Measurements from ENCODE around the gene RASGRP2.

Gene RASGRP2

GRCh38 chr11:64686466-64687170, 57.3 kb downstream of the RASGRP2 start:
- CTCF ChIA-PET = interaction anchor here (1.0 to 4.3 kb wide), 8 partner anchors 8 to 34 kb away, joined by 3 to 48 read pairs (median 8); no protein-coding TSS in a partner anchor
- WGBS (ENCODE audit: insufficient coverage) = 76% methylated on average over 6 of the region's 9 CpGs
- H3K9me3 ChIP-seq (ENCODE audit: control extremely low read depth in 1 of 5, control insufficient read depth in 4 of 5, insufficient read depth in 2 of 5, low read depth in 1 of 5, low read length in 4 of 5) = no peaks in the 10 kb centered on the region
- H3K36me3 ChIP-seq (ENCODE audit: control insufficient read depth in 4 of 4, insufficient read depth in 4 of 4, low read length in 3 of 4) = no peaks in the 10 kb centered on the region
- H3K27me3 ChIP-seq (replicated peaks in 2 of 5; ENCODE audit: control insufficient read depth in 4 of 5, insufficient read depth in 5 of 5, low read length in 4 of 5) = no peaks in the 10 kb centered on the region
- peak in 2 of 3 donors; percentile 20 to 26 for DNase-seq
- POLR2A ChIA-PET = no interaction called here
- peaks cover 0 to 50% (median 33%) of the 10 kb centered on the region in 4 experiments for H3K4me1 ChIP-seq (ENCODE audit: control extremely low read depth in 1 of 4, control insufficient read depth in 4 of 4, insufficient read depth in 4 of 4, low read length in 3 of 4)
- H3K4me3 ChIP-seq (ENCODE audit: control insufficient read depth in 1 of 7, extremely low read depth in 1 of 7, insufficient read depth in 4 of 7, low read depth in 2 of 7, low read length in 6 of 7) = peak overlapping the region in 1 of 7 experiments; percentile 25
- no peak overlapping the region for H3K27ac ChIP-seq (ENCODE audit: insufficient read depth in 1 of 2, low read depth in 1 of 2, low read length in 2 of 2, poor library complexity in 1 of 2, severe bottlenecking in 2 of 2)

GRCh38 chr11:64685536-64685935, 58.4 kb downstream of the RASGRP2 start:
- H3K27me3 ChIP-seq (replicated peaks in 2 of 5; ENCODE audit: control insufficient read depth in 4 of 5, insufficient read depth in 5 of 5, low read length in 4 of 5) = no peaks in the 10 kb centered on the region
- no peaks in the 10 kb centered on the region for H3K36me3 ChIP-seq (ENCODE audit: control insufficient read depth in 4 of 4, insufficient read depth in 4 of 4, low read length in 3 of 4)
- H3K27ac ChIP-seq (ENCODE audit: insufficient read depth in 1 of 2, low read depth in 1 of 2, low read length in 2 of 2, poor library complexity in 1 of 2, severe bottlenecking in 2 of 2) = no peak overlapping the region
- POLR2A ChIA-PET = no interaction called here
- WGBS (ENCODE audit: insufficient coverage) = 96% methylated on average over 18 of the region's 18 CpGs
- no peak overlapping the region for H3K4me3 ChIP-seq (ENCODE audit: control insufficient read depth in 1 of 7, extremely low read depth in 1 of 7, insufficient read depth in 4 of 7, low read depth in 2 of 7, low read length in 6 of 7)
- peaks cover 0 to 44% (median 28%) of the 10 kb centered on the region in 4 experiments for H3K4me1 ChIP-seq (ENCODE audit: control extremely low read depth in 1 of 4, control insufficient read depth in 4 of 4, insufficient read depth in 4 of 4, low read length in 3 of 4)
- H3K9me3 ChIP-seq (ENCODE audit: control extremely low read depth in 1 of 5, control insufficient read depth in 4 of 5, insufficient read depth in 2 of 5, low read depth in 1 of 5, low read length in 4 of 5) = no peaks in the 10 kb centered on the region
- CTCF ChIA-PET = interaction anchor here (1.3 to 4.0 kb wide), 5 partner anchors 11 to 35 kb away, joined by 3 to 28 read pairs (median 4); no protein-coding TSS in a partner anchor
- no peak for DNase-seq

GRCh38 chr11:64684357-64684756, 59.6 kb downstream of the RASGRP2 start:
- ChIA-PET CTCF (interaction anchor here (0.7 to 4.0 kb wide), 3 partner anchors 9 to 22 kb away, joined by 3 to 28 read pairs (median 4); no protein-coding TSS in a partner anchor), POLR2A (no interaction called here)
- H3K9me3 ChIP-seq (ENCODE audit: control extremely low read depth in 1 of 5, control insufficient read depth in 4 of 5, insufficient read depth in 2 of 5, low read depth in 1 of 5, low read length in 4 of 5) = no peaks in the 10 kb centered on the region
- peaks cover 0 to 38% (median 21%) of the 10 kb centered on the region in 4 experiments for H3K4me1 ChIP-seq (ENCODE audit: control extremely low read depth in 1 of 4, control insufficient read depth in 4 of 4, insufficient read depth in 4 of 4, low read length in 3 of 4)
- H3K27ac ChIP-seq (ENCODE audit: insufficient read depth in 1 of 2, low read depth in 1 of 2, low read length in 2 of 2, poor library complexity in 1 of 2, severe bottlenecking in 2 of 2) = no peak overlapping the region
- WGBS (ENCODE audit: insufficient coverage) = 84% methylated on average over 8 of the region's 8 CpGs
- no peaks in the 10 kb centered on the region for H3K36me3 ChIP-seq (ENCODE audit: control insufficient read depth in 4 of 4, insufficient read depth in 4 of 4, low read length in 3 of 4)
- H3K4me3 ChIP-seq (ENCODE audit: control insufficient read depth in 1 of 7, extremely low read depth in 1 of 7, insufficient read depth in 4 of 7, low read depth in 2 of 7, low read length in 6 of 7) = no peak overlapping the region
- no peak for DNase-seq
- no peaks in the 10 kb centered on the region for H3K27me3 ChIP-seq (replicated peaks in 2 of 5; ENCODE audit: control insufficient read depth in 4 of 5, insufficient read depth in 5 of 5, low read length in 4 of 5)

DNA sequence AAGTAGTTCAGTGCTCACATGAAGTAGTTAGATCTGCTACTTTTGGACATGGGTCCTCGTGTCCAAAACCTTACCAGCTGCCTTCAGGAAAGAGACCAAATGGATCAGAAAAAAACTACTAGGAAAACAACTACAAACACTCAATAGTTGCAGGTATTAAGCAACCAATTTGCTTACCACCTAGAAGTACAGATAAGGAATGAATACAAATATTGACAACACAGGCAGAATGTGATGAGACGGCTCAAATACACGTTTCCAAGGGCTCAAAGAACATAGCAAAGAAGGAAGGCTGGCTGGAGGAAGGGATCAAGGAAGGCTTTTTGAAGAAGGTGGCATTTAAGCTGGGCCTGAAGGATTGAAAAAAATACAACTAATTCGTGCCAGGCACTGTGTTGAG, 62.8 kb downstream of the RASGRP2 start:
- ChIA-PET CTCF (interaction anchor here (0.8 to 1.4 kb wide), 3 partner anchors 9 to 326 kb away, joined by 3 to 4 read pairs (median 3); no protein-coding TSS in a partner anchor), POLR2A (no interaction called here)
- Histone ChIP-seq H3K4me3 (ENCODE audit: control insufficient read depth in 1 of 7, extremely low read depth in 1 of 7, insufficient read depth in 4 of 7, low read depth in 2 of 7, low read length in 6 of 7) (no peak overlapping the region), H3K27ac (ENCODE audit: insufficient read depth in 1 of 2, low read depth in 1 of 2, low read length in 2 of 2, poor library complexity in 1 of 2, severe bottlenecking in 2 of 2) (no peak overlapping the region), H3K27me3 (replicated peaks in 2 of 5; ENCODE audit: control insufficient read depth in 4 of 5, insufficient read depth in 5 of 5, low read length in 4 of 5) (peaks cover 0 to 1% (median 0%) of the 10 kb centered on the region in 5 experiments), H3K4me1 (ENCODE audit: control extremely low read depth in 1 of 4, control insufficient read depth in 4 of 4, insufficient read depth in 4 of 4, low read length in 3 of 4) (peaks cover 0 to 13% (median 6%) of the 10 kb centered on the region in 4 experiments), H3K36me3 (ENCODE audit: control insufficient read depth in 4 of 4, insufficient read depth in 4 of 4, low read length in 3 of 4) (no peaks in the 10 kb centered on the region), H3K9me3 (ENCODE audit: control extremely low read depth in 1 of 5, control insufficient read depth in 4 of 5, insufficient read depth in 2 of 5, low read depth in 1 of 5, low read length in 4 of 5) (no peaks in the 10 kb centered on the region)
- WGBS (ENCODE audit: insufficient coverage) = 100% methylated on average over 3 of the region's 4 CpGs
- DNase-seq = no peak

DNA sequence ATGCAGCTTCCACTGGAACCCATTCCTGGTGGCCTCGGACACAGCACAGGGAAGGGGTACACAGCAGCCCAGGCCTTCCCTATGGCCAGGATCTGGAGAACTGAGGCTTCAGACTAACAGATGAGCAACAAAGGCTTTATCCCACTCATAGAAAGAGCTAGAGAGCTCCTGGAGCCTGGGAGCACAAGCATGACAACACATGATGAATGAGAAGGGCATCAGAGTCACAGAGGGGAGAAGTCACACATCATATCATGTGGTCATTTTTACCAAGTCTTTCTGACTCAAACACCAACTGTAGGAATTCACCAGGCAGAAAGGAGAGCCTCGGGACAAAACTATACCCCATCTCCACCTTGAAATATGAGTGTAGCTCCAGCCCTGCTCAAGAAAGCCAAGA, 64.1 kb downstream of the RASGRP2 start:
- Histone ChIP-seq H3K4me1 (ENCODE audit: control extremely low read depth in 1 of 4, control insufficient read depth in 4 of 4, insufficient read depth in 4 of 4, low read length in 3 of 4) (peaks cover 0 to 21% (median 13%) of the 10 kb centered on the region in 4 experiments), H3K27ac (ENCODE audit: insufficient read depth in 1 of 2, low read depth in 1 of 2, low read length in 2 of 2, poor library complexity in 1 of 2, severe bottlenecking in 2 of 2) (no peak overlapping the region), H3K36me3 (ENCODE audit: control insufficient read depth in 4 of 4, insufficient read depth in 4 of 4, low read length in 3 of 4) (no peaks in the 10 kb centered on the region), H3K9me3 (ENCODE audit: control extremely low read depth in 1 of 5, control insufficient read depth in 4 of 5, insufficient read depth in 2 of 5, low read depth in 1 of 5, low read length in 4 of 5) (no peaks in the 10 kb centered on the region), H3K27me3 (replicated peaks in 2 of 5; ENCODE audit: control insufficient read depth in 4 of 5, insufficient read depth in 5 of 5, low read length in 4 of 5) (peaks cover 0 to 1% (median 0%) of the 10 kb centered on the region in 5 experiments), H3K4me3 (ENCODE audit: control insufficient read depth in 1 of 7, extremely low read depth in 1 of 7, insufficient read depth in 4 of 7, low read depth in 2 of 7, low read length in 6 of 7) (no peak overlapping the region)
- DNase-seq = no peak
- WGBS (ENCODE audit: insufficient coverage) = no CpG with 5 or more reads among the region's 2 CpGs
- ChIA-PET POLR2A (no interaction called here), CTCF (interaction anchor here (0.6 to 1.3 kb wide), 3 partner anchors 9 to 44 kb away, joined by 3 to 4 read pairs (median 3); no protein-coding TSS in a partner anchor)

DNA sequence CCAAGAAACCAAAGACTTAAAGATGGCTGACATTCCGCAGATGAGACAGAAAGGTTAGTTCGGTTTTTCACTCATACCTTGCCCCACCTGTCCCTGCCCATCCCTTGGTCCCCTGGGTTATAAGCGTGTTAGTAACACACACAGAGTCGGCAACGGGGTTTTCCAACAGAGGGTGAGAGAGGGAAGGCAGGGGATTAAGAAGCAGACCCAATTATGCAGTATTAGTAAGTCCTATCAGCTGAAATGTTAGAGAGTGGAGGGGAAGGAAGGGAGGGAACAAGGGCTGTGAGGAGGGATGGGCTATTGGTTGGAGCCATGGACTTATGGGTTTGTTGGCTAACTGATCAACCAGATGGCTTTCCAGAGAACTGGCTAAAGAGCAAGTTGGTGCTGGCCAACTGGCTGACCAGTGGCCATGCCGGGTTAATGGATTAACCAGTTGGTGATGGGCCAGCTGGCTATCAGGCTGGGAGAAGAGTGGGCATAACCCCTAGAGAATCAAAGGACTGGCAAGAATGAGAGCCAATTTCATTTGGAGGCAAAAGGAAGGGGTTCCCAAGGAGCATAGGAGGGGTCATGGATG, 66.4 kb downstream of the RASGRP2 start:
- POLR2A ChIA-PET = no interaction called here
- 94% methylated on average over 3 of the region's 6 CpGs for WGBS (ENCODE audit: insufficient coverage)
- no peaks in the 10 kb centered on the region for H3K36me3 ChIP-seq (ENCODE audit: control insufficient read depth in 4 of 4, insufficient read depth in 4 of 4, low read length in 3 of 4)

More for the DNA sequence above, 66.4 kb downstream of the RASGRP2 start:
- Histone ChIP-seq H3K9me3 (ENCODE audit: control extremely low read depth in 1 of 5, control insufficient read depth in 4 of 5, insufficient read depth in 2 of 5, low read depth in 1 of 5, low read length in 4 of 5) (no peaks in the 10 kb centered on the region), H3K4me3 (ENCODE audit: control insufficient read depth in 1 of 7, extremely low read depth in 1 of 7, insufficient read depth in 4 of 7, low read depth in 2 of 7, low read length in 6 of 7) (no peak overlapping the region), H3K27me3 (replicated peaks in 2 of 5; ENCODE audit: control insufficient read depth in 4 of 5, insufficient read depth in 5 of 5, low read length in 4 of 5) (peaks cover 0 to 4% (median 0%) of the 10 kb centered on the region in 5 experiments), H3K4me1 (ENCODE audit: control extremely low read depth in 1 of 4, control insufficient read depth in 4 of 4, insufficient read depth in 4 of 4, low read length in 3 of 4) (peaks cover 0 to 24% (median 14%) of the 10 kb centered on the region in 4 experiments), H3K27ac (ENCODE audit: insufficient read depth in 1 of 2, low read depth in 1 of 2, low read length in 2 of 2, poor library complexity in 1 of 2, severe bottlenecking in 2 of 2) (no peak overlapping the region)
- DNase-seq = no peak
- CTCF ChIA-PET = interaction anchor here (1.0 to 2.4 kb wide), 7 partner anchors 10 to 66 kb away, joined by 3 to 10 read pairs (median 3); no protein-coding TSS in a partner anchor
